Activated CD4-positive, alpha-beta memory T cell treated with anti-CD3 and anti-CD28 coated beads, Interleukin-2, amount 10 ng/mL, durations not matched to agents 7 days and 5 days (primary cell): ENCODE results near the gene ZNF709. TPM values are rescaled to one million over a fixed set of nuclear protein-coding genes. Genes with fewer than 3 reads are reported as not detected.
"Not testable (repeated sequence)": the region's sequence is repeated elsewhere in the genome, so short reads cannot be mapped to it uniquely, and the experiment has no call there.

Experiments
- CTCF ChIA-PET: fragments of 350-600 bp; sonication (Branson Sonifier 250); formaldehyde crosslinking; loops from one replicate; lab custom pipeline; 2021; ENCODE audit warnings: antibody characterized with exemption, inconsistent platforms; lab: Charles Lee
- POLR2A ChIA-PET: fragments of 350-600 bp; sonication (Branson Sonifier 250); formaldehyde crosslinking; loops from one replicate; lab custom pipeline; 2021; ENCODE audit warnings: antibody characterized with exemption; lab: Charles Lee
- DNase-seq: peaks from one replicate; pipeline ENCODE4 v3.0.0-alpha.2; 2020
- H3K27ac Mint-ChIP-seq: one replicate; pipeline ENCODE4 v1.8.0; 2021; ENCODE audit warnings: mild to moderate bottlenecking, mixed read lengths
- H3K27me3 Mint-ChIP-seq: one replicate; pipeline ENCODE4 v1.8.0; 2021; ENCODE audit warnings: mixed read lengths
- H3K36me3 Mint-ChIP-seq: one replicate; pipeline ENCODE4 v1.8.0; 2021; ENCODE audit warnings: low read depth, mixed read lengths
- H3K4me1 Mint-ChIP-seq: one replicate; pipeline ENCODE4 v1.8.0; 2021; ENCODE audit warnings: mixed read lengths
- H3K4me3 Mint-ChIP-seq: one replicate; pipeline ENCODE4 v1.8.0; 2021; ENCODE audit warnings: mild to moderate bottlenecking, mixed read lengths
- H3K9me3 Mint-ChIP-seq: one replicate; pipeline ENCODE4 v1.8.0; 2021; ENCODE audit warnings: mixed read lengths
- total RNA-seq, 2 experiments: library from RNA; stranded (reverse); gene quantifications; one replicate each; pipeline ENCODE4 v1.2.3, GENCODE V29; 2021

Gene ZNF709
- total RNA-seq, 2 experiments from 2014 or later = 1.8 to 3.0 TPM

DNA sequence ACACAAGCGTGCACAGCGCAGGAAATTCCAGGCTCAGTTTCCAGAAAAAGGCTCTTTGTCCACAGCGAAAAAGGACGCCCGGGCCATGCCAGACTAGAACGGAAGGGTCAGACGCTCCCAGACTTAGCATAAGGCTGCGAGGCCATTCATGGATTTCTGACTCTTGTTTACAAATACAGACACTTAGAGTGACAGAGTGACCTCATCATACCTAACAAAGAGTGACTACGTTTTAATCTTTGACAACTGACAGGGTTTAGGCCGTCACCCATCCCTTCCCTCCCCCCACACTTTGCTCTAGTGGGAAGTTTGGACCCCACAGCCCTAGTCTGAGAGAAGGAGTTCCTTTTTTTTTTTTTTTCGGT is 418 bp upstream of the ZNF709 start:
- peak overlapping the region; percentile 28 for H3K27ac Mint-ChIP-seq
- CTCF ChIA-PET = no interaction called here
- no peak for DNase-seq

GRCh38 chr19:12484011-12484370 is 625 bp downstream of the ZNF709 start:
- peaks cover 26% of the 10 kb centered on the region for H3K4me1 Mint-ChIP-seq
- no peak overlapping the region for H3K27ac Mint-ChIP-seq
- ChIA-PET CTCF (interaction anchor here (0.7 kb wide), 1 partner anchor 28 kb away, joined by 3 read pairs; no protein-coding TSS in a partner anchor), POLR2A (interaction anchor here (0.6 to 1.7 kb wide), 4 partner anchors 11 to 151 kb away, joined by 4 to 8 read pairs (median 5); partner anchors contain the start of genes ZNF563 and ZNF564)
- no peaks in the 10 kb centered on the region for H3K27me3 Mint-ChIP-seq
- no peak for DNase-seq
- peaks cover 10% of the 10 kb centered on the region for H3K9me3 Mint-ChIP-seq
- peaks cover 8% of the 10 kb centered on the region for H3K36me3 Mint-ChIP-seq
- H3K4me3 Mint-ChIP-seq = peak overlapping the region; percentile 86

More for the DNA sequence above, 418 bp upstream of the ZNF709 start:
- Mint-ChIP-seq H3K27me3 (no peaks in the 10 kb centered on the region), H3K36me3 (peaks cover 8% of the 10 kb centered on the region), H3K4me1 (peaks cover 26% of the 10 kb centered on the region), H3K9me3 (peaks cover 10% of the 10 kb centered on the region), H3K4me3 (peak overlapping the region; percentile 86)
- POLR2A ChIA-PET = interaction anchor here (0.9 to 1.5 kb wide), 3 partner anchors 10 to 191 kb away, joined by 3 to 8 read pairs (median 6); partner anchors contain the start of genes ZNF44 and ZNF563

GRCh38 chr19:12482509-12482886 is 2.1 kb downstream of the ZNF709 start:
- Mint-ChIP-seq H3K27me3 (no peaks in the 10 kb centered on the region), H3K4me3 (peak overlapping the region; percentile 16), H3K27ac (no peak overlapping the region), H3K36me3 (peaks cover 13% of the 10 kb centered on the region), H3K9me3 (peaks cover 12% of the 10 kb centered on the region), H3K4me1 (peaks cover 29% of the 10 kb centered on the region)
- CTCF ChIA-PET = interaction anchor here (1.0 kb wide), 1 partner anchor 423 kb away, joined by 4 read pairs; no protein-coding TSS in a partner anchor
- POLR2A ChIA-PET = interaction anchor here (3.4 kb wide), 1 partner anchor 14 kb away, joined by 15 read pairs; no protein-coding TSS in a partner anchor
- no peak for DNase-seq

GRCh38 chr19:12481781-12482508 is 2.7 kb downstream of the ZNF709 start:
- Mint-ChIP-seq H3K27ac (no peak overlapping the region), H3K27me3 (no peaks in the 10 kb centered on the region), H3K4me1 (peaks cover 29% of the 10 kb centered on the region), H3K36me3 (peaks cover 13% of the 10 kb centered on the region), H3K4me3 (no peak overlapping the region), H3K9me3 (peaks cover 13% of the 10 kb centered on the region)
- ChIA-PET CTCF (interaction anchor here (1.0 kb wide), 1 partner anchor 422 kb away, joined by 4 read pairs; no protein-coding TSS in a partner anchor), POLR2A (interaction anchor here (3.4 kb wide), 1 partner anchor 14 kb away, joined by 15 read pairs; no protein-coding TSS in a partner anchor)
- no peak for DNase-seq

DNA sequence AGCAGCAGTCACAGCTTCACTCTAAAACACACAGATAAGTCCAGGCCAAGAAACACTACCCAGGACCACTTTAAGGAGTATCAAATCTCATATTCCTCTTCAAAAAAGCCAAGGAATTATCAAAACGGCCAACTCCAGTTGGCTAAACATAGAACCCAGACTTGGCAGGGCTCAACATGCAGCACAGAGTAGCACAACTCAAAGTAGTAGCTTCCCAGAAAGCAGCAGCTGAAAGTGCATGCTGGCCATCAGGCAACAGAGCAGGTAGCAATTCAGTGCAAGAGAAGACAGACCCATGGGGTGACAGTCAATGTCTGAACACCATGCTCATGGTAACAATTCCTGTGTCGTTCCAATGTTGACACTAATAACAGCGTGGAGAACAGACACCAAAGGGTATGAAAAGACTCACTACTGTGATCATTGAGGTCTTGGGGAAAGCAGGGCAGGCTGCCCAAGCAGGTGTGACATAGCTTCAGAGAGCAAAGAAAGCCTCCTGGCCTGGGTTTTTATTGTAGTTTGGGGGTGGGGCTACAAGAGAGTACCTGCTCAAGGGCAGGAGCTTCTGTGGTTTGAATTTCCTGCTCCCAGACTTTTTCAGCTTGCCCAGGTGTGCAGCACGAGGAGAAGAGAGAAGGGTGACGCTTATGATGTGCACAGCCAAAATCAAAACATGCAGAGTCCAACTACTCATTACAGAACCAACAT is 6.2 kb downstream of the ZNF709 start:
- no peak overlapping the region for H3K27ac Mint-ChIP-seq
- peaks cover 35% of the 10 kb centered on the region for H3K9me3 Mint-ChIP-seq
- POLR2A ChIA-PET = no interaction called here
- H3K27me3 Mint-ChIP-seq = no peaks in the 10 kb centered on the region
- DNase-seq = no peak
- H3K4me3 Mint-ChIP-seq = no peak overlapping the region
- peaks cover 16% of the 10 kb centered on the region for H3K4me1 Mint-ChIP-seq
- CTCF ChIA-PET = no interaction called here
- peaks cover 18% of the 10 kb centered on the region for H3K36me3 Mint-ChIP-seq

- POLR2A ChIA-PET, H3K27ac Mint-ChIP-seq, H3K4me1 Mint-ChIP-seq, H3K4me3 Mint-ChIP-seq, CTCF ChIA-PET, H3K27me3 Mint-ChIP-seq, DNase-seq: not testable (repeated sequence)
- Mint-ChIP-seq H3K36me3 (peaks cover 31% of the 10 kb centered on the region), H3K9me3 (peaks cover 57% of the 10 kb centered on the region)
Observed at GRCh38 chr19:12467651-12468050, 17.0 kb downstream of the ZNF709 start.

DNA sequence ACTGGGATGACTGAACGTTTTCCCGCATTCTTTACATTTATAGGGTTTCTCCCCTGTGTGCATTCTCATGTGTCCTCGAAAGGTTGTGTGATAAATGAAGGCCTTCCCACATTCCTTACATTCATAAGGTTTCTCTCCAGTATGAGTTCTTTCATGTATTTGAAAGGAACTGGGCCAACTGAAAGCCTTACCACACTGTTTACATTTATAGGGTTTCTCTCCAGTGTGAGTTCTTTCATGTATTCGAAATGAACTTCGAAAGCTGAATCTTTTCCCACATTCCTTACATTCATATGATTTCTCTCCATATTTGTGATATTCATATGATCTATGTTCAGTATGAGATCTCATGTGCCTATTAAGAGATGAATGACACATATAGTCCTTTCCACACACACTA is 19.4 kb downstream of the ZNF709 start:
- ChIA-PET POLR2A (interaction anchor here (0.6 kb wide), 1 partner anchor 668 kb away, joined by 3 read pairs; no protein-coding TSS in a partner anchor), CTCF (interaction anchor here (0.7 kb wide), 1 partner anchor 150 kb away, joined by 4 read pairs; no protein-coding TSS in a partner anchor)
- Mint-ChIP-seq H3K27me3 (no peaks in the 10 kb centered on the region), H3K9me3 (peaks cover 60% of the 10 kb centered on the region), H3K4me1 (no peaks in the 10 kb centered on the region), H3K4me3 (no peak overlapping the region), H3K36me3 (peaks cover 26% of the 10 kb centered on the region), H3K27ac (no peak overlapping the region)
- DNase-seq = no peak

- Mint-ChIP-seq H3K27me3 (no peaks in the 10 kb centered on the region), H3K4me3 (no peak overlapping the region), H3K4me1 (no peaks in the 10 kb centered on the region), H3K27ac (no peak overlapping the region), H3K9me3 (peaks cover 56% of the 10 kb centered on the region), H3K36me3 (peaks cover 22% of the 10 kb centered on the region)
- ChIA-PET POLR2A (no interaction called here), CTCF (no interaction called here)
- no peak for DNase-seq
Observed at GRCh38 chr19:12464769-12465168, 19.8 kb downstream of the ZNF709 start.

GRCh38 chr19:12464139-12464538 is 20.5 kb downstream of the ZNF709 start:
- peaks cover 22% of the 10 kb centered on the region for H3K36me3 Mint-ChIP-seq
- H3K4me1 Mint-ChIP-seq, CTCF ChIA-PET, DNase-seq, POLR2A ChIA-PET, H3K4me3 Mint-ChIP-seq, H3K27ac Mint-ChIP-seq, H3K27me3 Mint-ChIP-seq: not testable (repeated sequence)
- H3K9me3 Mint-ChIP-seq = peaks cover 59% of the 10 kb centered on the region

GRCh38 chr19:12453495-12453894 is 31.1 kb downstream of the ZNF709 start:
- Mint-ChIP-seq H3K4me3 (no peak overlapping the region), H3K27ac (no peak overlapping the region), H3K27me3 (no peaks in the 10 kb centered on the region), H3K36me3 (peaks cover 16% of the 10 kb centered on the region), H3K4me1 (no peaks in the 10 kb centered on the region), H3K9me3 (peaks cover 50% of the 10 kb centered on the region)
- ChIA-PET CTCF (no interaction called here), POLR2A (no interaction called here)
- no peak for DNase-seq

DNA sequence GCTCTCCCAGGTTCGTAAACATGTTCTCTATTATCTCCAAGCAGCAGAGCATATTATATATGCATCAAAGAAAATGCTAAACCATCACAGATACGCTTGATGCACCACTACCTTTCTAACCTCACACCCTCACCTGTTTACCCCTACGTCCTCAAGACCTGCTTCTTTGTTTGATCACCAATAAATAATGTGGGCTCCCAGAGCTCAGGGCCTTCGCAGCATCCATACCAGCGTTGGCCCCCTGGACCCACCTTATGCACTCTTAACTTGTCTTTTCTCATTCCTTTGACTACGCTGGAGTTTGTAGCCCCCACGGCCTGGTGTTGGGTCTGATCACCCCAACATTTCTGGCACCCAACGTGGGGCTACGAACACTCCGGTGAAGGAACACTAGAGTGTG is 33.8 kb downstream of the ZNF709 start:
- H3K4me1 Mint-ChIP-seq = no peaks in the 10 kb centered on the region
- H3K27me3 Mint-ChIP-seq = no peaks in the 10 kb centered on the region
- ChIA-PET CTCF (no interaction called here), POLR2A (no interaction called here)
- DNase-seq = no peak
- peaks cover 6% of the 10 kb centered on the region for H3K36me3 Mint-ChIP-seq
- H3K9me3 Mint-ChIP-seq = peaks cover 41% of the 10 kb centered on the region
- no peak overlapping the region for H3K27ac Mint-ChIP-seq
- no peak overlapping the region for H3K4me3 Mint-ChIP-seq

- ChIA-PET CTCF (no interaction called here), POLR2A (no interaction called here)
- DNase-seq = no peak
- Mint-ChIP-seq H3K9me3 (peaks cover 39% of the 10 kb centered on the region), H3K27ac (no peak overlapping the region), H3K27me3 (no peaks in the 10 kb centered on the region), H3K36me3 (peaks cover 10% of the 10 kb centered on the region), H3K4me1 (no peaks in the 10 kb centered on the region), H3K4me3 (no peak overlapping the region)
Observed at GRCh38 chr19:12448808-12449207, 35.8 kb downstream of the ZNF709 start.
